HG02798 (cell line): Measurements from ENCODE around the gene GRPEL2.

ENCODE experiments used
- ATAC-seq: cut with Tn5 transposase; IDR thresholded peaks from one replicate; pipeline ENCODE4 v1.9.1; 2021; ENCODE audit warnings: mild to moderate bottlenecking; ENCODE audit not compliant: unreplicated experiment, poor library complexity

The GRPEL2 gene

GRCh38 chr5:149374303-149374702, 29.0 kb downstream of the GRPEL2 start:
- ATAC-seq: no peak

DNA sequence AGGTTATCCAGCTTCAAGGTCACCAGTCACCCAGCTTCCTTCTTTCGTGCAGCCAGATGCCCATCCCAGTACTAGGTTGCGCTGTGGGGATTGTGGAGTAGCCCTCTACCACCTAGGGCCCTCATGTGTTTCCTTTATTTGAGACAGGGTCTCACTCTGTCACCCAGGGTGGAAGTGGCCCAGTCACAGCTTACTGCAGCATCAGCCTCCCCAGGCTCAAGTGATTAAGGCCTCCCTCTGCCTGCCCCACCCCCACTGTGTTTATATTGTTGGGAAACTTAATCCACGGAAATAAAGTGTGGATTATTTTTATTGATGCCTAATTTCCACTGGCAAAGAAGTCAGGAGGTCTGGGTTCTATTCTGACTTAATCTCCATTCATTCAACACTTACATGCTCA, 29.5 kb downstream of the GRPEL2 start:
- no peak for ATAC-seq

DNA sequence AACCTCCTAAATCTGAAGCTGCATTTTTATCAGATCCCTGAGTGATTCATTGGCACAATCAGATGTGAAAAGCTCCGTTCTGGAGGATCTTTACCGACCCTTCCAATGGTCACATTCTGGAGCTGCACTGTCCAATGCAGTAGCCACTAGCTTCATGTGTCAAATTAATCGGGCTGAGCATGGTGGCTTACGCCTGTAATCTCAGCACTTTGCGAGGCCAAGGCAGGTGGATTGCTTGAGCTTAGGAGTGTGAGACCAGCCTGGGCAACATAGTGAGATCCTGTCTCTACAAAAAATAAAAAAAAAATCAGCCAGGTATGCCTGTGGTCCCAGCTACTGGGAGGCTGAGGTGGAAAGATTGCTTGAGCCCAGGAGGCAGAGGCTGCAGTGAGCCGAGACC, 30.1 kb downstream of the GRPEL2 start:
- ATAC-seq: no peak

- no peak for ATAC-seq
These were observed 30.8 kb downstream of the GRPEL2 start for GRCh38 chr5:149376104-149376503.

- no peak for ATAC-seq
These were observed 31.6 kb downstream of the GRPEL2 start for GRCh38 chr5:149376711-149377447.

- ATAC-seq: no peak
These were observed 33.0 kb downstream of the GRPEL2 start for GRCh38 chr5:149378241-149378820.

DNA sequence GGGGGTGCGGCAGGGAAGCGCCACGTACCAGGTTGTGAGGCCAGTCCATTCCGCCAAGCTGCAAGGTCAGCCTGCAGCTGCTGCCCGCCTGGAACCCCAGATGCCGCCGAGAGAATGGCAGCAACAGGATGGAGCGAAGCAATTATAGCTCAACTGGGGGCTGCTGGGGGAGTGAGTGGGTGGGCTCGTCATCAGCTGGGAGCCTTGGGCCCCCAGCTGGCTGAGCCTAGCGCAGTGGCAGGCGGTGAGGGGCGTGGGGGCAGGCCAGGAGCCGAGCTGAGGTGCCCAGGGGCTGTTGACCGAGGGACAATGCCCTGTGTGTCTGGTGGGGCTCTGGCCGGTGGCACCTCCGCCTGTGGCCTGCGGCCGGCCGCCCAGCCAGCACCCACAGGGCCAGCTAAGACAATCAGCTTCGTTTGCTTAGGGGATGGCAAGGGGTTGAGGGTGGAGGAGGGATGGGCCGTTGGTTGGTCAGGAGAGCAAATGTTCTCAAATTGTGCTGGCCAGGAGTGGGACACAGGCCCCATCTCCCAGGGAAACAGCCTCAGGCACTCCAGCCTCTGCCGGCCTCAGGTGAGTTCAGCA, 34.0 kb downstream of the GRPEL2 start, which contains the start of gene IL17B:
TSS of gene IL17B (minus strand) at position 116 of the 585 bp plus-strand sequence. CDS start at position 49, 67 bp downstream.
- no peak for ATAC-seq

DNA sequence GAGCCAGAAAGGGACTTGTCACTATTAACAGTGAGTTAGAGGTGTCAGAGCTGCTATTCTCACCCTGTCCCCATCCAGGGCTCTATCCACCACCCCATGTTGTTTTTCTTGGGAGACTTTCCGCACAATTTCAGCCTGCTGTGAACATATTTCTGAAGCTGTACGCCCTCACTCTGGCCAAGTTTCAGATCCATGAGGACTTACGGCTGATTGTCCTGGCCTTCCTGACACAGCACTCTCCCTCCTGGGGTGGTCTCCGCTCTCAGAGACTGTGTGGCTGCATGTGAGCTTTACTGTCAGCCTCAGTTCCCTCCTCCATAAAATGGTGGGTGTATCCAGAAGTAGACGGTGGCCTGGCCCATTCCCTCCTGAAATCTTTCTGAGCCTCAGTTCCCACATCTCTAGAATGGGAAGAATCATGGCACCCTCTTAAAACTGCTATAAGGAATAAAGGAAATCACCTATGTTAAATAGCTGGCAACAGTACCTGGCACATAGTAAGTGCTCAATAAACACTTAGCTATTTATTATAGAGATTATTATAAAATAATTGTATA, 34.6 kb downstream of the GRPEL2 start:
- no peak for ATAC-seq

DNA sequence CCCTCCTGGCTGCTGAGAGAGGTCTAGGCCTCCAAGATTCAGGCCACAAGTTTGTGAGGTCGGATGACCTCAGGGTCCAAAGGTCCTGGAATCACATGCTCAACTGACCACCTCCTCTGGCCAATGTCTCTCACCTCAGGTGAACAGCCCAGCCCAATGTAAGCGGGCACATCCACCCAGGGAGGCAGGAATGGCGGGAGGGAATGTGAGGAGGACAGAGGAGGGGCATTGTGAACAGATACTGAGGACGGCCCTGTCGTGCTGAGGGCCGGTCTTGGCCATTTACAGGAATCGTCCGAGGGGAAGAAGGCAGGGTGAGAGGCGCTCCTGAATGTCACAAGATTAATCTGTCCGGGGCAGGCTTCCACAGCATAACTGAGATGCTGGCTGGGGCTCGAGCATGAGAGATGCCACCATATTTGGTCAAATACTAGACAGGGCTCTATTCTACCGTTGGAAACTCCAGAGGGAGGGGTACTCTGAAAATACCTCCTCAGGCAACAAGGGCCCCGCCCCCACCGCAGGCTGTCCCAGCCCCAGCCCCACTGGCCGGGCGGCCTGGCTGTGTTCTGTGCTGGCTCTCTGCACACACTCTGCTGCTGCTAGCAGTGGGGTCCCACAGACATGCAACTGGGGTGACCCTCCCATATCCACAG, 35.3 kb downstream of the GRPEL2 start:
- no peak for ATAC-seq

GRCh38 chr5:149381261-149381985, 36.1 kb downstream of the GRPEL2 start:
- ATAC-seq: no peak

GRCh38 chr5:149381986-149382338, 36.7 kb downstream of the GRPEL2 start:
- ATAC-seq: peak; percentile 84

GRCh38 chr5:149382517-149383220, 37.4 kb downstream of the GRPEL2 start:
- no peak for ATAC-seq

GRCh38 chr5:149383399-149383798, 38.1 kb downstream of the GRPEL2 start:
- no peak for ATAC-seq

DNA sequence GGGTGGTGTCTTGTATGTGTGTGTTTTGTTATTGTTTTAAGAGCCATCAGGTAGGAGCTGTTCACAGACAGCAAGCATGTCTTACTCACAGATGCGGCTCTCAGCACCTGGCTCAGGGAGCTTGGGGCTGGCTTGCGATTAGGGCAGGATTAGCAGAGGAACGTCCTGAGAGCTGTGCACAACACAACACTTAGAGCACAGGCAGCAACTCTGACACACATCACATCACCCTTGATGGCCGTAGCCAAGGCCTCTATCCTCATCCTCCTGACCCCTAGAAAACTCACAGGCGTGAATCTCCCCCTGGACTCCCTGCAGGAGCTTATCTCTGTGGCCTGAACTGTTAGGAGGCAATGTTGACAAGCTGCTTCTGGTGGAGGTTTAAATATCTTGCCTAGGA, 40.9 kb downstream of the GRPEL2 start:
- no peak for ATAC-seq

DNA sequence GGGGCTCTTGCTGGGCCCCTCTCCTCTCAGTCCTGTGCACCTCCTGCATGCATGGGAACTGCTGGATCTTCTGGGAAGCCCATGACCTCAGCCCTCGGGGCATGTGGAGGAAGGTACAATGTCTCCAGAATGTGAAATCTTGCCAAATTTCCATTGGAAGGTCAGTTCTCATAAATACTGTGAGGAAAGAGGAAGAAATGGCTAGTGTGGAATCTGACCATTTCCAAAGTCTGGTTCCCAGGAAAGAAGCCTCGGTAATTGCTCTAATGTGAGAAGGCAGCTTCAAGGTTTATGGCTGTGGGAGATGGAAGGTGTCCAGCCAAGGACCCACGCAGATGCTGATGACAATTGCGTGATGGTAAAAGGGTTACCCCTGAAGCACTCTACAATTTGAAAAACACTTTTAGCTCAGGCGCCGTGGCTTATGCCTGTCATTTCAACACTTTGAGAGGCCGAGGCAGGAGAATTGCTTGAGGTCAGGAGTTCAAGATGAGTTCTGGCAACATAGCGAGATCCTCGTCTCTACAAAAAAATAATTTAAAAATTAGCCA, 41.9 kb downstream of the GRPEL2 start:
- ATAC-seq: no peak

- no peak for ATAC-seq
These were observed 42.7 kb downstream of the GRPEL2 start for GRCh38 chr5:149387982-149388381.

DNA sequence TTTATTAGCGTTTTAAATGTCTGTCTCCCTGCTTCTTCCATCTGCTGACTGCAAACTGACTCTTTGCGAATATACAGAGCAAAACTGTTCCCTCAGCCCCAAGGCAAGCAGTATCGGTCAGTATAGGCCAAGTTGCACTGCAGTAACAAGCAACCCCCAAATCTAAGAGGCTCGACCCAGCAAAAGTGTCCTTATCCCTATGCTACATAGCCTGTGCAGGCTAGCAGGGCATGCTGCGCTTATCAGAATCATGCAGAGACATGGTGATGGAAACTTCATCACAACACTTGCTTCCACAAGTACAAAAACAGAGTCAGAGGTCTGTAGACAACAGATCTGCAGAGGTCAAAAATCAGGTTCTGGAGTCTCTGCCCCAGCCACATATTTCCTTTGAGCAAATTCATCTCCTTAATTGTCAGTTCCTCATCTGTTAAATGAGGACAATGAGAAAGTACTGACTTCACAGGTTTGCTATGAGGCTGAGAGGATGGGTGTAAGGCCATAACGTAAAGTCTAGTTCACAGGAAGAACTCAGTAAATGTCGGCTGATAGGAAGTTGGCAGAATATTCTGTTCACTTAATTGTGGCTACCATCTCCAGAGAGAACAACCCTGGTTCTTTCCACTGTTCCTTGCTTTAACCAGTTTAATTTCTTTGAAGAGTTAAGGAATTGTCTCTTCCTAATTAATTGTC, 43.3 kb downstream of the GRPEL2 start:
- no peak for ATAC-seq

DNA sequence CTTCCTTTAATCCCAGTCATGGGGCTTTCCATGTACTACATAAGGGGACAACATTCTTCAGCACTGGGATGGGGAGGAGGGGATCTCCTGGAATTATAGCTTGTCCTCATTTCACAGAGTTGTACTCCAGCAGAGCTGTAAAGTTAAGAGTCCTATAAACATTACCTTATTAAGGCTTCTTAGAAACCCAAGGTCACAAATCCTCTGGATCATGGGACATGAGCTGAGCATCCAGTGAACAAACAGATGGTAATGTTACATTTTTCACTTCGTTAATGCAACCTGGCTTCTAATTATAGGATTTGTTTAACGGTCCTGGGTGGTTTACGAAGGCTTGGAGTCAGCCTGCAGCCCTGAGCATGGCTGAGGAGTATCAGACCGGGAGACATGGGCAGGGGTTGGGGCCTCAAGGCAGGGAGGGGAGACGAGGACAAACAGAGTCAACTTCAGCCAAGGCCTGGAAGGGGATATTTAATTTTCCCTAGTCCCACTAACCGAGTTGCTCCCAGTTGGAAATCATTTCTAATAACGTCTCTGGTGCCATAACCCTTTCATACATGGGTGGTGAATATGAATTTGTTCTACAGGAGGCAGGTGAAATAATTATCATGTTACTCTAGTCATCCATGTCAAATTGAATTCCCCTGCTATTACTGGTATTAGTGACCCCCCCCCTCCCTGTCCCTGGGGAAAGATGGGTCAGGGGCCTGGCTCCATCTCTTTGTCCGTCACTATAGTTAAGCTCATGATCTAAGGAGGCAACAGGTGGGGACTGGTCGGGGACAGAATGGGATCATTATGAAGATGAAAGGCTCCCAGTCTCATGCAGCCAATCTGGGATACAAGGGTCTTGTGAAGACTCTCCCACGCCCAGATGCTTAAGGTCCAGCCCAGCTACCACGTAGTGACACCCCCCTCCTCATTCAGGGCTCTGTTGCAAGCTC, 44.5 kb downstream of the GRPEL2 start:
- no peak for ATAC-seq
